PC-9 (cell line): ENCODE results near the gene TMTC2. TPM values are rescaled to one million over a fixed set of nuclear protein-coding genes. Genes with fewer than 3 reads are reported as not detected.

Source experiments
- Bru-seq: library from RNA; stranded (reverse); fragments of 400-500 nt; gene quantifications from one replicate; lab custom pipeline; 2021; lab: Mats Ljungman, UMichigan
- BruChase-seq, 2 experiments: library from RNA; stranded (reverse); fragments of 400-500 nt; gene quantifications; one replicate each; lab custom pipeline; 2021; lab: Mats Ljungman, UMichigan
- BruUV-seq: library from RNA; stranded (reverse); fragments of 400-500 nt; replicated peaks from 2 replicates; lab custom pipeline; 2021; lab: Mats Ljungman, UMichigan
- CTCF ChIA-PET: fragments of 300-600 bp; sonication (Branson Sonifier 250); formaldehyde crosslinking; loops from one replicate; lab custom pipeline; 2022; ENCODE audit warnings: antibody characterized with exemption; lab: Charles Lee
- POLR2A ChIA-PET: fragments of 300-600 bp; sonication (Branson Sonifier 250); formaldehyde crosslinking; loops from one replicate; lab custom pipeline; 2022; ENCODE audit warnings: antibody characterized with exemption; ENCODE audit not compliant: unreplicated experiment; lab: Charles Lee
- DNase-seq, 2 experiments: peaks; one replicate each; pipeline versions ENCODE4 v3.0.0 to v3.0.0-alpha.2; 2015 to 2022; ENCODE audit warnings: mixed read lengths in 1 of 2
- H2AFZ ChIP-seq: fragments of 200-600 bp; sonication (generic); 2 replicates; pipeline ENCODE4 v1.8.1; 2017; ENCODE audit warnings: antibody characterized with exemption
- H3F3A ChIP-seq: fragments of 200-600 bp; sonication (generic); 2 replicates; pipeline ENCODE4 v1.8.1; 2017; ENCODE audit warnings: antibody characterized with exemption, mild to moderate bottlenecking, low read depth; ENCODE audit not compliant: insufficient read depth
- H3K27ac ChIP-seq: fragments of 200-600 bp; sonication (generic); 2 replicates; pipeline ENCODE4 v1.6.1; 2016; ENCODE audit warnings: mixed run types
- H3K27me3 ChIP-seq: fragments of 200-600 bp; sonication (generic); 2 replicates; pipeline ENCODE4 v1.6.1; 2016; ENCODE audit warnings: low read depth, mixed run types; ENCODE audit not compliant: insufficient read depth
- H3K36me3 ChIP-seq: fragments of 200-600 bp; sonication (generic); 2 replicates; pipeline ENCODE4 v1.6.1; 2016; ENCODE audit warnings: low read depth, mixed run types
- H3K4me1 ChIP-seq: fragments of 200-600 bp; sonication (generic); replicated peaks from 2 replicates; pipeline ENCODE4 v1.6.1; 2016; ENCODE audit warnings: mixed run types; ENCODE audit not compliant: insufficient read depth
- H3K4me2 ChIP-seq: fragments of 200-600 bp; sonication (generic); 2 replicates; pipeline ENCODE4 v1.6.1; 2017; ENCODE audit warnings: mixed run types
- H3K4me3 ChIP-seq: fragments of 200-600 bp; sonication (generic); 2 replicates; pipeline ENCODE4 v1.6.1; 2016; ENCODE audit warnings: mixed run types
- H3K79me2 ChIP-seq: fragments of 200-600 bp; sonication (generic); 2 replicates; pipeline ENCODE4 v1.6.1; 2017; ENCODE audit warnings: low read depth, mixed run types
- H3K9me2 ChIP-seq: fragments of 200-600 bp; sonication (generic); 2 replicates; pipeline ENCODE4 v1.8.1; 2017; ENCODE audit warnings: mild to moderate bottlenecking; ENCODE audit not compliant: insufficient read depth
- H3K9me3 ChIP-seq: fragments of 200-600 bp; sonication (generic); 2 replicates; pipeline ENCODE4 v1.8.1; 2016; ENCODE audit warnings: low read depth; ENCODE audit not compliant: insufficient read depth
- H4K20me1 ChIP-seq: fragments of 200-600 bp; sonication (generic); 2 replicates; pipeline ENCODE4 v1.8.1; 2017; ENCODE audit not compliant: insufficient read depth
- EZH2 ChIP-seq: fragments of 200-600 bp; sonication (generic); IDR thresholded peaks from 2 replicates; pipeline ENCODE4 v1.8.0; 2017; ENCODE audit warnings: antibody characterized with exemption, low read depth
- intact Hi-C: fragments of 100-400 bp; cut with micrococcal nuclease; formaldehyde crosslinking; loops from one replicate; pipeline ENCODE4 v1.10.0; 2022; ENCODE audit not compliant: unreplicated experiment
- long read RNA-seq: library from polyadenylated mRNA; stranded (forward); transcript quantifications from one replicate; pipeline ENCODE4 v2.0.0, GENCODE V29; 2022
- total RNA-seq: library from RNA; stranded (reverse); gene quantifications from 2 replicates; pipeline ENCODE4 v1.2.3, GENCODE V29; 2021
- TF ChIP-seq, protein P1 (sequence below): fragments of 200-600 bp; sonication (generic); conservative IDR thresholded peaks from 2 replicates; pipeline ENCODE4 v1.6.1; 2017; ENCODE audit warnings: mixed run types, antibody characterized with exemption, mild to moderate bottlenecking, moderate library complexity

TMTC2 gene
- total RNA-seq (8.3 and 8.6 TPM in 2 replicates), Bru-seq, nascent RNA (percentile 57 among the genes with signal in this experiment), BruChase-seq, experiment 1, labeled RNA remaining after a 2-hour chase (percentile 54 among the genes with signal in this experiment), BruChase-seq, experiment 2, labeled RNA remaining after a 6-hour chase (percentile 44 among the genes with signal in this experiment)
- long read RNA-seq, partial matches to known transcripts, result 0 of 1 reads
- long read RNA-seq, other reads (novel, unspliced or antisense), result 1 of 1 reads

DNA sequence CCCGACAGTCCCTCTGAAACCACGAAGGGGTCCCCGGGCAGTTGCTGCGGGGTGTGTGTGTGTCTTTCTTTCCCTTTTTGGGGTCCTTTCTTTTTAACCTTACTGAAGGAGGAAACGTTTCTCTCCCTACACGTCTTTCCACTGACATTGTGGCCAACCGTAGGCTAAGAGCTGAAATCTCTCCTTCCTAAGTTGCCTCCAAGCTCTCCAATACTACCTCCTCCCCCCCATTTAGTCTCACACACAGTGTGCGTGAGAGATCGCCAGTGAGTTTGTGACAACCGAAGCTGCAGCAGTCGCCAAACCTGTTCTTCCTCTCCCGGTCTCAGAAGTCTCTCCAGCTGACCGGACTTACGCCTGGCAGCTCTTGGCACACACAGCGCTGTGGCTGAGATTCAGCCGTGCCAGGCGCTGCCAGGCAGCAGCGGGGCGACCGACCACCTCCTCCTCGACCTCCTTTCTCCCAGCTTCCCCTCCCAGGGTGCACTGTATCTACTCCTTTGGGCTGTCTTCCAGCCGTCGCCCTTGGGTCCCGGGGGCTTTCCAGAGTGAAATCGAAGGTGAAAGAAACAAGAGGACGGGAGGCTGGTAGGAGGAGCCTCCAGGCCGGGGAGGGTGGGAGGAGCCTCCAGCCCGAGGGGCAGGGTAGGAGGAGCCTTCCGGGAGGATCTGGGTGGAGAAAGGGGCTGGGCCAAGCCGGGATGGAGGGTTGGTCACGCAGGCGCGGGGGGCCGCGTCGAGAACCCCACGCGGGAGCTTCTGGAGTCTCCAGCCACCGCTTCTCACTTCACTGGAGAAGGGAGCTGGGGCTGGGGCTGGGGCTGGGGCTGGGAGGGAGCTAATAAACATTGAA lies at the start of gene TMTC2:
TMTC2 (plus strand) TSS at position 739 of the 853 bp plus-strand sequence.
- BruUV-seq, result TSS peak; percentile 55
- peak within 1 kb of the TSS; percentile 62 for H3K4me3 ChIP-seq
- H3K36me3 ChIP-seq, result no peaks in the 10 kb centered on the region
- ChIA-PET CTCF (interaction anchor here (0.5 to 2.2 kb wide), 7 partner anchors 36 to 1817 kb away, joined by 3 to 7 read pairs (median 4); no protein-coding TSS in a partner anchor), POLR2A (interaction anchor here (0.6 kb wide), 4 partner anchors 37 to 964 kb away, joined by 3 to 5 read pairs (median 4); no protein-coding TSS in a partner anchor)
- no peaks in the 10 kb centered on the region for H3K9me3 ChIP-seq
- TF ChIP-seq, protein P1, sequence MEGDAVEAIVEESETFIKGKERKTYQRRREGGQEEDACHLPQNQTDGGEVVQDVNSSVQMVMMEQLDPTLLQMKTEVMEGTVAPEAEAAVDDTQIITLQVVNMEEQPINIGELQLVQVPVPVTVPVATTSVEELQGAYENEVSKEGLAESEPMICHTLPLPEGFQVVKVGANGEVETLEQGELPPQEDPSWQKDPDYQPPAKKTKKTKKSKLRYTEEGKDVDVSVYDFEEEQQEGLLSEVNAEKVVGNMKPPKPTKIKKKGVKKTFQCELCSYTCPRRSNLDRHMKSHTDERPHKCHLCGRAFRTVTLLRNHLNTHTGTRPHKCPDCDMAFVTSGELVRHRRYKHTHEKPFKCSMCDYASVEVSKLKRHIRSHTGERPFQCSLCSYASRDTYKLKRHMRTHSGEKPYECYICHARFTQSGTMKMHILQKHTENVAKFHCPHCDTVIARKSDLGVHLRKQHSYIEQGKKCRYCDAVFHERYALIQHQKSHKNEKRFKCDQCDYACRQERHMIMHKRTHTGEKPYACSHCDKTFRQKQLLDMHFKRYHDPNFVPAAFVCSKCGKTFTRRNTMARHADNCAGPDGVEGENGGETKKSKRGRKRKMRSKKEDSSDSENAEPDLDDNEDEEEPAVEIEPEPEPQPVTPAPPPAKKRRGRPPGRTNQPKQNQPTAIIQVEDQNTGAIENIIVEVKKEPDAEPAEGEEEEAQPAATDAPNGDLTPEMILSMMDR, result no peak
- TF ChIP-seq EZH2, result no peak
- H3K4me1 ChIP-seq, result peaks cover 33% of the 10 kb centered on the region
- 0 out of 2 replicates have a peak, but pooled peaks cover 6% of the 10 kb centered on the region for H3K79me2 ChIP-seq
- H3K4me2 ChIP-seq, result peak within 1 kb of the TSS; percentile 89
- no peaks in the 10 kb centered on the region for H3K27me3 ChIP-seq
- no peaks in the 10 kb centered on the region for H3K9me2 ChIP-seq
- no peaks in the 10 kb centered on the region for H4K20me1 ChIP-seq
- H3F3A ChIP-seq, result peaks cover 9% of the 10 kb centered on the region
- DNase-seq, result peak; percentile 90 to 95
- peak within 1 kb of the TSS; percentile 93 for H2AFZ ChIP-seq
- peak within 1 kb of the TSS; percentile 92 for H3K27ac ChIP-seq
- intact Hi-C loops, result loop anchor here (1.0 to 5.0 kb wide), 7 partner anchors 36 to 1816 kb away; partner anchors contain the start of genes CCDC59 and METTL25

DNA sequence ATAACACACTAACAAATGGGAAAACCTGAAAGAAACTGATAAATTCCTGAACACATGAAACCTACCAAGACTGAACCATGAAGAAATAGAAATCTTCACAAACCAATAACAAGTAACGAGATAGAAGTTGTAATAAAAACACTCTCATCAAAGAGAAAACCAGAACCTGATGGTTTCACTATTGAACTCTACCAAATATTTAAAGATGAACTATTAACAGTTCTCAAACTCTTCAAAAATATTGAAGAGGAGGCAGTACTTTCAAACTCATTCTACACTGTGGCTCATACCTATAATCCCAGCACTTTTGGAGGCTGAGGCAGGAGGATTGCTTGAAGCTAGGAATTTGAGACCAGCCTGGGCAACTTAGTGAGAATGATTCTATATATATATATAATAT lies 48.4 kb upstream of the TMTC2 start:
- TF ChIP-seq EZH2, result no peak
- TF ChIP-seq, protein P1, result no peak
- no TSS peak for BruUV-seq
- Histone ChIP-seq H3K79me2 (no peaks in the 10 kb centered on the region), H3K4me1 (no peaks in the 10 kb centered on the region), H2AFZ (0 out of 2 replicates have a peak overlapping the region, but pooled peaks have one; percentile 34), H3K4me3 (no peak overlapping the region), H3F3A (no peaks in the 10 kb centered on the region), H3K27ac (no peak overlapping the region), H3K27me3 (no peaks in the 10 kb centered on the region), H3K9me3 (no peaks in the 10 kb centered on the region; the same call in 1 of the 2 replicates), H3K36me3 (no peaks in the 10 kb centered on the region), H3K4me2 (no peak overlapping the region), H3K9me2 (no peaks in the 10 kb centered on the region), H4K20me1 (no peaks in the 10 kb centered on the region)
- ChIA-PET POLR2A (no interaction called here), CTCF (interaction anchor here (0.7 kb wide), 1 partner anchor 238 kb away, joined by 3 read pairs; no protein-coding TSS in a partner anchor)
- no peak for DNase-seq
- intact Hi-C loops, result no loop called here

DNA sequence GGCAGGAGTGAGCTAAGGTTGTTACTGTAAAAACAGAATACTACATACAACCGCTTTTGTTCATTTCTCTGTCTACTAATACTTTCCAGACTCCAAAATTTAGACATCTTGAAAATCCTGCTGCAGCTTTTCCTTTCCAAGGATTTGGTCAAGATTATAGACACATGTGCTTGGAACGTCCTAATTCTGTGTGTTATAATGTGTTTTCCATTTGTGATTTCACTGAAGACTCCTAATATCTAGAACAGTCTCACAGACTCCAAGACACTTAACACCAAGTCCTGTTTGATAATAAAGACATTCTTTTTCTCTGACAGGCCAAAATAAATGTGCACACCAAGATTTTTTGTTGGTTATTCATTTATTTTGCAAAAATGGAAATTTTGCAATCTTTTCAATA lies 41.8 kb upstream of the TMTC2 start:
- H3K4me3 ChIP-seq, result no peak overlapping the region
- no peaks in the 10 kb centered on the region for H3K27me3 ChIP-seq
- POLR2A ChIA-PET, result no interaction called here
- CTCF ChIA-PET, result no interaction called here
- no peak for DNase-seq
- no TSS peak for BruUV-seq
- H4K20me1 ChIP-seq, result no peaks in the 10 kb centered on the region
- peaks cover 4% of the 10 kb centered on the region for H3K4me1 ChIP-seq
- no peak overlapping the region for H2AFZ ChIP-seq
- no peaks in the 10 kb centered on the region for H3K9me2 ChIP-seq
- H3K79me2 ChIP-seq, result no peaks in the 10 kb centered on the region
- H3K27ac ChIP-seq, result no peak overlapping the region
- no peak for TF ChIP-seq EZH2
- TF ChIP-seq, protein P1, result no peak
- H3K36me3 ChIP-seq, result no peaks in the 10 kb centered on the region
- peaks cover 5% of the 10 kb centered on the region for H3F3A ChIP-seq
- H3K9me3 ChIP-seq, result no peaks in the 10 kb centered on the region
- H3K4me2 ChIP-seq, result no peak overlapping the region
- intact Hi-C loops, result no loop called here
